LHCN-M2 (cell line): ENCODE results near the gene TJP2. TPM values are rescaled to one million over a fixed set of nuclear protein-coding genes. Genes with fewer than 3 reads are reported as not detected.

ENCODE experiments used
- DNase-seq: peaks from one replicate; pipeline ENCODE4 v3.0.0-alpha.2; 2012; ENCODE audit warnings: low read depth
- total RNA-seq: library from RNA; depleted of rRNA; stranded (reverse); fragments of >200 nt; gene quantifications from 2 replicates; pipeline ENCODE4 v1.2.3, GENCODE V29; 2014

The TJP2 gene
- total RNA-seq, 1 experiment from 2014 or later: 25.7 TPM

DNA sequence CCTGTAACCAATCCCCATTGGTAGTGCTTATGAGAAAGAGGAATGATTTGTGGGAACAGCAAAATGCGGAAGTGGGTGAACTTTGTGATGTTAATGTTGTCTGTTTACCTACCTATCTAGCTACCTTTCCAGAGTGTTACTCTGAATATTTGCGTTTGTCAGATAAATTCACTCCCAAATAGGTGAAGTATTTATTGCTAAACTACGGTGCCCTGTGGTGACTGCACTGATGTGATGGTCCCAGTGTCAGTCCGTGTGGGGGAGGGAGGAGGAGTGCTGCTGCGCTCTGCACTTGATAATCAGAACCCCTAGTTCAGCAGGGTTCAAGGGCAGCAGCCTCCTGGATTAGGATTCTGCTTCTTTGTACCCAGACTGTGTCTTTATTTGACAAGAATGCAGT, 55.3 kb downstream of the TJP2 start:
- no peak for DNase-seq

DNA sequence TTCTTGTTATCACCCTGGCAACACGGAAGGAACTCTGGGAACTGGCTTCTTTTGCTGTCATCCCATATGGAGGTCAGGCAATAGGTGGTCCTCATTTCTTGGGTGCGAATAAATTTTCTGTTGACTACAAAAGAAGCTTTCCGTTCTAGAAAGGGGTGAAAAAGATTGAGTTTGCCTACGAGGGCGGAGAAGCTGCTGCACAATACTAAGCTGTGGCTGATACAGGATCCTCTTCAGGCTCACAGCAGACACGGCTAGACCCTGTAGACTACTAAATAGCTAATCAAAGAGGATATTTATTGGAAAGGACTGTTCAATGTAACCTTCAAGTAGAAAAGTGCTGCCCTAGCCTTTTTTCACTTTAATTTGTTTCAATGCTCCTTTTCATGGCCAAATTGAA, 58.1 kb downstream of the TJP2 start:
- DNase-seq: no peak

DNA sequence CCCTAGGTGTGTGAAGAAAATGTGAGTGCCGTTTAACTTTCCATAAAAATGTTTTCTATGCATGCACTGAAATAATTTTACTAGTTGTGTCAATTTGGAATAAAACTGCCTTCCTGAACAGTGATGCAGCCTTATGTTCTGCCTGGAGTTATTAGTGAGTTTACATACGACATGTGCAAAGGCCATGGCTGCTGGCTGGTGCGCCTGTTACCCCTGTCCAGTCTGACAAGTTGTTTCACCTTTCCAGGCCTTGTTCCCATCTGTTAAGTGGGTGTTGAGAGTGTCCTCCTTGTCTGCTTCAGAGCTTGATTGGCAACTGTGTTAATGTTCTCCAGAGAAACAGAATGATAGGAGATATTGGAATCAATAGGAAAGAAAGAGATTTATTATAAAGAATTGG, 60.6 kb downstream of the TJP2 start:
- DNase-seq: no peak

DNA sequence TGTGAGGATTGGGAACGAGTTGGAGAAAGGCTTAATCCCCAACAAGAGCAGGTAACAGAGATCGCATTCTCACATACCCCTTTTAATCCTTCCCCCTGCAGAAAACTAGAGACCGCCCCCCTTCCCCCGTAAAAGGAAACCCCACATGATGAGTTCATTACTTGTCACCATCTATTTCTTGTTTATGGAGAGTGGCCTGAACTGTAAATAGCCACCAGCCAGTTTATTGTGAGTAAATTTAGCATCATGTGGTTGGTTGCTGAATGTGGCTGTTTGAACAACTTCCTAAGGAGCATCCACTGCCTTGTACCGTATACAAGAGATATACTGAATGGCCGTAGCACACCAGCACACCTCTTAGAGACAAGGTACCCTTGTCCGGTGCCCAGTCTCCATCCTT, 62.1 kb downstream of the TJP2 start:
- no peak for DNase-seq

DNA sequence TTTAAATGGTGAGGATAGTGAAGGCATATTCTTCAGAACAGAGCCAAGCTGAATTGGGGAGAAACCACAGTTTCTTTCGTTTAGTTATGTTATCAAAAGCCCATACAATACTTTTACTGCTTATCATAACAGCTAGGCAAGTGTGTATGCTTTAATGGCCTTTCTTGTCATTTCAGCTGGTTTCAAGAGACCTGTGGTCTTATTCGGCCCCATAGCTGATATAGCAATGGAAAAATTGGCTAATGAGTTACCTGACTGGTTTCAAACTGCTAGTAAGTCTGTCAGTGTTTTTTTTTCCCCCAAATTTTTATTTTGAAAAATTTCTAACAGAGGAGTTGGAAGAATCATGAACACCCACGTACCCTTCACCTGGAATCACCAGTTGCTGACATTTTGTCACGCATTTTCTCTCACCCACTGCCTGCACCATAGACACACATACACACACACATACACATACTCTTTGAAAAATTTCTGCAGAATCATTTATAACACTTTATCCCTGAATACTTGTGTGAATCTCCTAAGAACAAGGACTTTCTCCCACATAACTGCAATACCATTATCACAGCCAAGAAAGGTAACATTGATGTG, 63.7 kb downstream of the TJP2 start:
- DNase-seq: no peak

DNA sequence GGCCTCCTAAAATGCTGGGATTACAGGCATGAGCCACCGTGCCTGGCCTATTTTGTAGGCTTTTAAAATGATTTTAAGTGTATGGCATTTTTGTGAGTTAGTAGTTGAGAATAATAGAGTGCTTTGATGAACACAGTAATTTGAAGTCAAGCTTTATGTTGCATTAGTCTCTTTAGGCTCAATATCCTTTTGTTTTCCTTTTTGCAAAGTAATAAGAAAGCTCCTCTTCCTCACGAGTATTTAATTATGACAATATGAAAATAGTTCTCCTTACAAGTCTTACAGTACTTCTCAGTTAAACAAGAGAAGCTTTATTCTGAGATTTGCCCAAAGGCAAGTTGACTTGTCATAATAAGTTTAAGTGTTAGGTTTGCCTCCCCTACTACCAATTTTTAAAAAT, 69.0 kb downstream of the TJP2 start:
- DNase-seq: no peak

DNA sequence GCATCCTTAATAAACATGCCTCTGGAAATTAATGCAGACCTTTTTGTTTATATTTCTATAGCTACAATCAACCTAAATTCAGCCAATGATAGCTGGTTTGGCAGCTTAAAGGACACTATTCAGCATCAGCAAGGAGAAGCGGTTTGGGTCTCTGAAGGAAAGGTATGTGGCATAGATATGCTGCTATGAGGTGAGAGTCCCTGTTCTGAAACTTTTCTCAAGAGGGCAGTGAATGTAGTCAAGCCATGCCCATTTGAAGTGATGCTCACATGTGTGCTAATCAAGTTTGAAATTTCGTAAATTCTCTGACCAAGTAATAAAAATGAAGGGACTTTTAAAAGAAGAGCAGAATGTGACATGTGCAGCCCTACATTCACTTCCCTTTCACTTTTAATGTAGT, 72.6 kb downstream of the TJP2 start:
- DNase-seq: no peak

DNA sequence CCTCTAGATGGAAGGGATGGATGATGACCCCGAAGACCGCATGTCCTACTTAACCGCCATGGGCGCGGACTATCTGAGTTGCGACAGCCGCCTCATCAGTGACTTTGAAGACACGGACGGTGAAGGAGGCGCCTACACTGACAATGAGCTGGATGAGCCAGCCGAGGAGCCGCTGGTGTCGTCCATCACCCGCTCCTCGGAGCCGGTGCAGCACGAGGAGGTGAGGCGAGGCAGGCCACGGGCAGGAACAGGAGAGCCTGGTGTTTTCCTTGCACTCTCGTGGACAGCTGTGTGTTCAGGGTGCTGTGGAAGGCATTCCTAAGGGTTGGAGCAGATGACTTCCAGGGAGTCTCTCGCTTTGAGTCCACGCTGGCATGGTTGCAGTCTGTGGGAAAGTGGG, 73.9 kb downstream of the TJP2 start:
- no peak for DNase-seq

DNA sequence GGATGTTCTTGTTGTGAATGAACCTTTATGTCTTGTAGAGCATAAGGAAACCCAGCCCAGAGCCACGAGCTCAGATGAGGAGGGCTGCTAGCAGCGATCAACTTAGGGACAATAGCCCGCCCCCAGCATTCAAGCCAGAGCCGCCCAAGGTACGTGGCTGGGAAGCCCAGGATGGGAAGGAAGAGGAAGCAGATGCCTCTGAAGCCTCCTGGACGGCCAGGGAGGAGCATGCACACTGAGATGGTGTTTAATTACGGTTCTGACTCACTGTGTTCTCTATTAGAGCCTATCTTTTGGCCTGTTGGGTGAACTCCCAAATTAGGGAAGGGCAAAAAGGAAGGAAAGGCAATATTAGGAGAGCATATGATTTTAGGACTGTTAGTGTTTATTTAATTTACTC, 75.3 kb downstream of the TJP2 start:
- DNase-seq: peak; percentile 31

DNA sequence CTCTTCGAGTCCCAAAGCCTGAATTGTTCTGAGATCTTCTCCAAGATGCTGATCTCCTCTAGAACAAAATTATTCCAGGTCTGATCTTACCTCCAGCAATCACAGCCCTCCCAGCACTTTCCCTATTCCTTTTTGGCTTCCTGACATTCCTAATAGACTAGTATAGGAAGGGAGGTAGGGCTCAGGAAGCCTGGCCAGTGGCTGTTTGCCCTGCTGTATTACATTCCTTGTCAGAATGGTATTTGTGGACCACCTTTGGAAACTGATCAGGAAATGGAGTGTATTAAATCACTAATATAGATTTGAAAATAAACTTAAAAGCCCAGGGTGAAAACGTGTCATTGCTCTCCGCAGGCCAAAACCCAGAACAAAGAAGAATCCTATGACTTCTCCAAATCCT, 76.6 kb downstream of the TJP2 start:
- no peak for DNase-seq

DNA sequence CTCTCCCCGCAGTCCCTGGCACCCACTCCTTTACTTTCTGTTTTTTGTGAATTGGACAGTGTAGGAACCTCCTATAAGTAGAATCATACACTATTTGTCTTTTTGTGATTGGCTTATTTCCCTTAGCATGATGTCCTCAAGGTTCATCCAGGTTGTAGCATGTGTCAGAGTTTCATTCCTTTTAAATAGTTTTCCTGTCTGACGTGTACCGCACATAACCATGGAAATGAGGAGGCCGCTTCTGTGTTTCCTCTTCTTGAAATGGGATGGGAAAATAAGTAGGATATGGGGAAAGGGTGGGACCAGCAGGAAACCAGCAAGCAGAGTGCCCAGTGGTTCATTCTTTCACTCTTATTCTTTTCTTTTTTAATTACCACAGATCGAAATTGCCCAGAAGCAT, 78.4 kb downstream of the TJP2 start:
- DNase-seq: no peak

DNA sequence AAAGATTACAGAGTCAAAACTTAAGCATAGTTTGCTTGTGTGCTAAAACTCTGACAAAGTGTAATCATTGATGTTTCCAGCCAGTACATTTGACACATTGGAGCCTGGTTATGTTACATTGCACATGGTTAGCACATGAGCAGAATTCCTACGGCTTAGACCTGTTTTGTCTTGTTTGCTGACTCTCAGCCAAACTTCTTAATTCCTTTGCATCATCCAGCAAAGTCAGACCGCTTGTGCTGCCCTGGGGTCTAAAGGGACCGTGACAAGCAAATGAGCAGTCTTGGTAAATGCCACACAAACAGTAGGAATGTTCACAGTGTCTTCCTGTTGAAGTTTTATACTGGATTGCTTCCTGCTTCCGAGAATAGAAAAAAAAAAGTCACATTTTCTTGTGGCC, 79.0 kb downstream of the TJP2 start:
- DNase-seq: no peak

DNA sequence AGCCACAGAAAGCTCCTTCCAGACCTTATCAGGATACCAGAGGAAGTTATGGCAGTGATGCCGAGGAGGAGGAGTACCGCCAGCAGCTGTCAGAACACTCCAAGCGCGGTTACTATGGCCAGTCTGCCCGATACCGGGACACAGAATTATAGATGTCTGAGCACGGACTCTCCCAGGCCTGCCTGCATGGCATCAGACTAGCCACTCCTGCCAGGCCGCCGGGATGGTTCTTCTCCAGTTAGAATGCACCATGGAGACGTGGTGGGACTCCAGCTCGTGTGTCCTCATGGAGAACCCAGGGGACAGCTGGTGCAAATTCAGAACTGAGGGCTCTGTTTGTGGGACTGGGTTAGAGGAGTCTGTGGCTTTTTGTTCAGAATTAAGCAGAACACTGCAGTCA, 80.1 kb downstream of the TJP2 start:
- DNase-seq: no peak

DNA sequence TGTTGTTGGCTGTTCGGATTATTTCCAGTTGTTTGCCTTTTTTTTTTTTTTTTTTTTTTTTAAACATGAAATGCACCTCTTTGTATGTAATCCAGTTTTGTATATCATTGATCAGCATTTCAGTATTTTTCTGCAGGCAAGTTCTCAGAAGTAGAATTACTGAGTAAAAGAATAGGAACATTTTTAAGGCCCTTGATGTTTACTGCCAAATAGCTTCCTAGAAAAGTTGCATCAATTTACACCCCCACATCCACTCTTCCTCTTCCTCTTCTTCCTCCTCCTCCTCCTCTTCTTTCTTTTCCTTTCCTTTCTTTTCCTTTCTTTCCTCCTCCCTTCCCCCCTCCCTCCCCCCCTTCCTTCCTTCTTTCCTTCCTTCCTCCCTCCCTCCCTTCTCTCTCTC, 81.5 kb downstream of the TJP2 start:
- no peak for DNase-seq

DNA sequence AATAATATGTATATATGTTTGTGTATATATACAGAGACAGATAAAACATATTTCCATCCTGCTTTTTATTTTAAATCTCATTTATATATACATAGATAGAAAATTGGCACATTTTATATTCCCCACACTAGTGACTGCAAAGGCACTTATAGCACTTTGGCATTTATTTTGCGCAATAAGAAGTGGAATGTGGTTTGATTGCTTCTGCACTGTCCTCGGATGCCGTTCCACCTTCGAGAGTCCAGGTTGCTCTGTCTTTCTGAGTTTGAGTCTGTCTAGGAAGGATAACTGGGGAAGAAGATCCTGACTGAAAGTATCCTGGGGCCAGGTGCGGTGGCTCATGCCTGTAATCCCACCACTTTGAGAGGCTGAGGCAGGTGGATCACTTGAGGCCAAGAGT, 84.5 kb downstream of the TJP2 start:
- no peak for DNase-seq

DNA sequence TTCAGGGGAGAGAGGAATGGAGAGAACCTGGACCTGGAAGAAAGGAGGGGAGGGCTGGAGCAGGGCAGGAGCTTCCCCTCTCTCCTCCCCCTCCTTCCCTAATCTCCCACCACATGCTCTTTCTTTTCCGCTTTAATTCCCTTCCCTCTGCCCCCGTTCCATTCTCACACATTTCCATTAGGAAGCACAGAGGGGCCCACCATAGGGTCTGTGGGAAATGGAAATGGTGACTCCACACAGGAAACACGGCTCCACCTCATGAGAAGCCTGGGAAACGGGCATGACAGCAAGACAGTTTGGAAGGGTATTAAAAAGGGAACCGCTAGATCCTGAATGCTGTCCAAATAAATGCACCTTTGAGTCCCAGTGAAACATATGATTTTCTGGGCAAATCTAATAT, 86.1 kb downstream of the TJP2 start:
- DNase-seq: no peak

DNA sequence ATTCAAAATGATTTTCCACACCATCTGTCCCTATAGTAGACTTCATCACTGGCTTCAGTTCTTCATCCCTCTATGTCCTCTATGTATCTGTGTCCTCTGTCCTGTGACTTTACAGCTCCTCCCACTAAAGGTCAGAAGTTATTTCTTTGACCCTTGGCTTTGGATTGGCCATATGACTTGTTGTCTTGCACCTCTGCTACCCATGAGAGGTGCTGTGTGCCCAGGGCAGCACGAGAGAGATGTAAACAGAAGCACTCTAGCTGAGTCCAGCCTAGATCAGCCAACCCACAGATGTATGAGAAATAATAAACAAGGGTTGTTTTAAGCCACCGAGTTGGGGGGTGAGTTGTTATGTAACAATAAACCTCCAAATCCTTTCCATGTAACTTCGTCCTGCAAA, 87.6 kb downstream of the TJP2 start:
- DNase-seq: no peak

DNA sequence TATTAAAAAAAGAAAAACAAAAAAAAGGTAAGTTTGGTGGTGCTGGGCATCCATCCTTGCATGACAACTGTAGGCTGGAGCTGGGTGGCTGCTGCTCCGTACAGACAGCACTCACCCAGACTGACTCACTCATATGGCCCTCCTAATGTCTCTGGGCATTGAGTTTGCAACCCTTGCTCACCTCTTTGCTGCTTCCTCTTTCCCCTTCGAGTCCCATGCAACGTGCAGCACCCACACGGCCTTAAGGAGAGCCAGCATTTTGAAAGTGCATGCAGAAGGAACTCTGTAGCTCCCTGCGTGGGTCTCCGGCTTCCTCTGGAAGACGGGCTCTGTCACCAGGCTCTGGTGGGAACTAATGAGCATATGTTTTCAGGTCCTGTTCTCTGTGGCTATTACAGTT, 90.4 kb downstream of the TJP2 start:
- no peak for DNase-seq

DNA sequence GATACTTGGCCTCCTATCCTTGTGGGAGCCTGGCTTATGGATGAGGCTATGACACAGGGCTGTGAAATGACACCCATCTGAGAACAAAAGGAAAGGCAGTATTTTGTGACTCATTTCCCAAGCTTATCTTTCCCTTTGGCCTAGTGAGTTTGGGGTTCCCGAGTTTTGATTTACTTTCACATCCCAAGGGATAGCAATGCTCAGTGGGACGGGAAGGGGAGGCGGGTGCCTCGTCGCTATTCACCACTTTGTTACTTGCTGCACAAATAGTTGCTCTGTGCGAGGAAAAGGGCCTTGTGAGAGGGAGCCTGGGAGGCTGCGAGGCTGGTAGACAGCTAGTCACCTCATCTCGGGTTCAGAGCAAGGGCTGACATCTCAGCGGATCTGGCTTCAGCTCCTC, 91.8 kb downstream of the TJP2 start:
- peak; percentile 7 for DNase-seq

DNA sequence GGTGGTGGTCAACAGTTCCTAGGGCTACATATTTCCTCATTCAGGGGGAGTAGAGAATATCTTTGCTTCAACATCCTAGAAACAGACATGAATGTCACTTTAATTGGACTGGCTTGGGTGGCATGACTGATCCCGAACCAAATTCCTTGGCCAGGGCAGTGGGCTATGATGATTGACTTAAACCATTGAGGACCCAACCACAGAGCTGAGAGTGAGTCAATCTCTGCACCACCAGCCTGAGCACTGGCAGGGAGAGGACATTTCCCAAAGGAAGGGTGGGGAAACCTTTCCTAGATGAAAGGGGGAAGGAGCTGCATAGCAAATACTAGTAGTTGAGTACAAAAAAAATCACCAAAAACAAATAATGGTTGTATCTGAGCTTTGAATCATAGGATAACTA, 98.1 kb downstream of the TJP2 start:
- DNase-seq: no peak

DNA sequence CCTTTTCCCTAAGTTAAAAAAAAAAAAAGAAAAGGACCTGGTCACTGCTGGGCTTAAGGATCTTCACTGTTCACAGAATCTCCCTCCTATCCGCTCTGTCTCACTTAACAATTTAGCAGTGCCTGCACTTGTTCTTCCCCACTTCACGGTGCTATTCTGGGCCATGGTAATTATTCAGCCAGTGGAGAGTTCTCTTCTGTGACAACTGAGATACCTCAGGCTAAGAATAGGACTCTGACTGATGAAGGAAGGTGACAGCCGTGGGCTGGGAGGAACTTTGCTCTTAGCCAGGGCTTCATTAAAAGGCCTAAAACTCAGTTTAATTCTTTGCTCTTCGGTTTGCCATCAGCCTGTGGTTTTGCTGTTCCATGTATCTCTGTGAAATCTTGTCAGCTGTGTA, 99.1 kb downstream of the TJP2 start:
- DNase-seq: no peak

DNA sequence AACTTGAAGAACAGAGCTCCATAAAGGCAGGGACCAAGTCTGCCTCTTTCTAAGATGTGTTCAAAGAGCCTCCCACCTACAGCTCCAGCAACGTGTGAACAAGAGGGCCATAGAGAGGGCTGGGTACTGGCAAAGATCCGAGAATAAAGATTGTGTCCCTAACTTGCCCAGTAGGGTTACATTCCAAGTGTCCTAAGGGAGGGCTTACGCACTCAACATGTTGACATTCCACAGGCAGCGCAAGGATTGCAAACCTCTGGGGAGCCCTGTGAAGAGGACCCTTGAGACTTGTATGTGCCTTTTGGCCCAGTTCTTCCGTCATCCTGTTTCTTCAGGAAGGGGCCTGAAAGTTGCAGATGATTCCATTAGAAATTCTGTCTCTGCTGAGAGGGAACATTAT, 102.7 kb downstream of the TJP2 start:
- no peak for DNase-seq

DNA sequence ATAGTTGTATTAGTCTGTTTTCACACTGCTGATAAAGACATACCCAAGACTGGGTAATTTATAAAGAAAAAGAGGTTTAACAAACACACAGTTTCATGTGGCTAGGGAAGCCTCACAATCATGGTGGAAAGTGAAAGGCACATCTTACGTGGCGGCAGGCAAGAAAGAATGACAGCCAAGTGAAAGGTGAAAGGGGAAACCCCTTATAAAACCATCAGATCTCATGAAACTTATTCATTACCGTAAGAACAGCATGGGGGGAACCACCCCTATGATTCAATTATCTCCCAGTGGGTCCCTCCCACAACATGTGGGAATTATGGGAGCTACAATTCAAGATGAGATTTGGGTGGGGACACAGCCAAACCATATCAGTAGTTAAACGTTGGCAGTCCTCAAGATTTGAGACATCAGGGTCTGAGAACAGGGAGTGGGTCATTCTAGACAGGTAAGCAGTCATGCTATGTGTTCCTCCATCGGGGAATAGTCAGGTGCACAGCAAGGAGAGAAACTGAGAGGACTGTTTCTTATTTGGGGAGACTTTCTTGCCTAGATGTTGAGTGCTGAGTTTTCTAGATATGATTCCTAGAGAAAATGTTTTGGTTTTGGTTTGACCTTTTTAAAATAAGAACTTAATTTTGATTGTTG, 105.1 kb downstream of the TJP2 start:
- DNase-seq: no peak

DNA sequence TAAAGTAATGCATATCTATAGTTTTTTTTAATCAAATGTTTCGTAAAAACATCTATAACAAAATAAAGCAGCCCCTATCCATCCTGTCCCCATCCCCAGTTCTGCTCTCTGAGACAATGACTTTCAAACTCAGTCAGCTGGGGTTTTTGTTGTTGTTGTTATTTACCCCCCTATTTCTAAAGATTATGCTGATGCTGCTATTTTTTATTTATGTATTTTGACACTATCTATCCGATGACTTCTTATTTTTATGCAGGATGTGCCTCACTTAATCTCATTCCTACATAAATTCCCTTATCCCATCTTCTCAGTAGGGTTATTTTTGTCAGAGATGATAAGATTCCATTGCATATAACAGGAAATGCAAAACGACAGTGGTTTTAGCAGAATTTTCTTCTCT, 105.7 kb downstream of the TJP2 start:
- DNase-seq: no peak
